Measurements from ENCODE around the gene DSCAML1. TPM values are rescaled to one million over a fixed set of nuclear protein-coding genes. Genes with fewer than 3 reads are reported as not detected.

Gene DSCAML1
- total RNA-seq, 1 experiment from 2014 or later, result 0.90 TPM

GRCh38 chr11:117587416-117587815 lies 209.6 kb downstream of the DSCAML1 start:
- ATAC-seq (no peak), DNase-seq (ENCODE audit: low spot score) (no peak)
- no peak overlapping the region for H3K27ac Mint-ChIP-seq
- POLR2A ChIA-PET, result no interaction called here
- no peaks in the 10 kb centered on the region for H3K36me3 Mint-ChIP-seq
- peaks cover 20% of the 10 kb centered on the region for H3K4me1 Mint-ChIP-seq
- TF ChIP-seq ELF4 (CRISPR knock-in tag; IDR thresholded peaks at IDR 0.05; ENCODE audit: low read depth), result no peak
- no peak for TF ChIP-seq MXD4 (CRISPR knock-in tag; IDR thresholded peaks at IDR 0.05; ENCODE audit: borderline replicate concordance)
- no peak for TF ChIP-seq ZSCAN18 (CRISPR knock-in tag; IDR thresholded peaks at IDR 0.05)
- no peak for TF ChIP-seq AFF4 (CRISPR knock-in tag; IDR thresholded peaks at IDR 0.05; ENCODE audit: borderline replicate concordance)
- no peak for TF ChIP-seq CBFB (CRISPR knock-in tag; IDR thresholded peaks at IDR 0.05; ENCODE audit: low read depth)
- no peak for TF ChIP-seq GRHL2 (CRISPR knock-in tag; IDR thresholded peaks at IDR 0.05; ENCODE audit: insufficient replicate concordance, severe bottlenecking)
- no peak for TF ChIP-seq ZNF219 (CRISPR knock-in tag; IDR thresholded peaks at IDR 0.05; ENCODE audit: borderline replicate concordance)
- TF ChIP-seq SMAD4 (CRISPR knock-in tag; IDR thresholded peaks at IDR 0.05), result no peak
- no peak for TF ChIP-seq OVOL2 (CRISPR knock-in tag; IDR thresholded peaks at IDR 0.05; ENCODE audit: borderline replicate concordance)
- no peak for TF ChIP-seq NR2C2 (CRISPR knock-in tag; IDR thresholded peaks at IDR 0.05)
- peaks cover 6% of the 10 kb centered on the region; the same call in 1 of the 2 replicates for H3K27me3 Mint-ChIP-seq (ENCODE audit: low read depth)
- H3K9me3 Mint-ChIP-seq, result no peaks in the 10 kb centered on the region
- CTCF ChIA-PET, result interaction anchor here (0.8 to 1.7 kb wide), 2 partner anchors 31 to 161 kb away, joined by 3 to 9 read pairs; no protein-coding TSS in a partner anchor
- no peak overlapping the region for H3K4me3 Mint-ChIP-seq

GRCh38 chr11:117586392-117586791 lies 210.6 kb downstream of the DSCAML1 start:
- ChIA-PET CTCF (interaction anchor here (1.7 kb wide), 1 partner anchor 160 kb away, joined by 9 read pairs; no protein-coding TSS in a partner anchor), POLR2A (interaction anchor here (0.7 kb wide), 1 partner anchor 37 kb away, joined by 3 read pairs; no protein-coding TSS in a partner anchor)
- ATAC-seq (no peak), DNase-seq (ENCODE audit: low spot score) (no peak)
- H3K27ac Mint-ChIP-seq, result no peak overlapping the region
- H3K9me3 Mint-ChIP-seq, result no peaks in the 10 kb centered on the region
- H3K27me3 Mint-ChIP-seq (ENCODE audit: low read depth), result peaks cover 6% of the 10 kb centered on the region; the same call in 1 of the 2 replicates
- no peak overlapping the region for H3K4me3 Mint-ChIP-seq
- peaks cover 24% of the 10 kb centered on the region for H3K4me1 Mint-ChIP-seq
- H3K36me3 Mint-ChIP-seq, result no peaks in the 10 kb centered on the region
- no peak for TF ChIP-seq JAZF1 (CRISPR knock-in tag; IDR thresholded peaks at IDR 0.05)
- no peak for TF ChIP-seq NFATC4 (CRISPR knock-in tag; IDR thresholded peaks at IDR 0.05)
- no peak for TF ChIP-seq PREB (CRISPR knock-in tag; IDR thresholded peaks at IDR 0.05; ENCODE audit: borderline replicate concordance)
- no peak for TF ChIP-seq FOXP4 (CRISPR knock-in tag; IDR thresholded peaks at IDR 0.05)
- no peak for TF ChIP-seq GRHL2 (CRISPR knock-in tag; IDR thresholded peaks at IDR 0.05; ENCODE audit: insufficient replicate concordance, severe bottlenecking)
- no peak for TF ChIP-seq ZBTB21 (CRISPR knock-in tag; IDR thresholded peaks at IDR 0.05; ENCODE audit: borderline replicate concordance)
- no peak for TF ChIP-seq ZNF219 (CRISPR knock-in tag; IDR thresholded peaks at IDR 0.05; ENCODE audit: borderline replicate concordance)
- TF ChIP-seq TEAD4 (CRISPR knock-in tag; IDR thresholded peaks at IDR 0.05), result no peak
- TF ChIP-seq HMGA2 (CRISPR knock-in tag; IDR thresholded peaks at IDR 0.05), result no peak
- no peak for TF ChIP-seq ZMAT4 (CRISPR knock-in tag; IDR thresholded peaks at IDR 0.05)
- no peak for TF ChIP-seq PRRX2 (CRISPR knock-in tag; IDR thresholded peaks at IDR 0.05)
- no peak for TF ChIP-seq ZNF532 (CRISPR knock-in tag; IDR thresholded peaks at IDR 0.05; ENCODE audit: borderline replicate concordance)
- TF ChIP-seq FOXP1 (CRISPR knock-in tag; IDR thresholded peaks at IDR 0.05; ENCODE audit: borderline replicate concordance), result no peak
